ENCODE measurements around the gene UNC45A.
"Not testable (repeated sequence)": the region's sequence is repeated elsewhere in the genome, so short reads cannot be mapped to it uniquely, and the experiment has no call there.

The UNC45A gene, protein sequence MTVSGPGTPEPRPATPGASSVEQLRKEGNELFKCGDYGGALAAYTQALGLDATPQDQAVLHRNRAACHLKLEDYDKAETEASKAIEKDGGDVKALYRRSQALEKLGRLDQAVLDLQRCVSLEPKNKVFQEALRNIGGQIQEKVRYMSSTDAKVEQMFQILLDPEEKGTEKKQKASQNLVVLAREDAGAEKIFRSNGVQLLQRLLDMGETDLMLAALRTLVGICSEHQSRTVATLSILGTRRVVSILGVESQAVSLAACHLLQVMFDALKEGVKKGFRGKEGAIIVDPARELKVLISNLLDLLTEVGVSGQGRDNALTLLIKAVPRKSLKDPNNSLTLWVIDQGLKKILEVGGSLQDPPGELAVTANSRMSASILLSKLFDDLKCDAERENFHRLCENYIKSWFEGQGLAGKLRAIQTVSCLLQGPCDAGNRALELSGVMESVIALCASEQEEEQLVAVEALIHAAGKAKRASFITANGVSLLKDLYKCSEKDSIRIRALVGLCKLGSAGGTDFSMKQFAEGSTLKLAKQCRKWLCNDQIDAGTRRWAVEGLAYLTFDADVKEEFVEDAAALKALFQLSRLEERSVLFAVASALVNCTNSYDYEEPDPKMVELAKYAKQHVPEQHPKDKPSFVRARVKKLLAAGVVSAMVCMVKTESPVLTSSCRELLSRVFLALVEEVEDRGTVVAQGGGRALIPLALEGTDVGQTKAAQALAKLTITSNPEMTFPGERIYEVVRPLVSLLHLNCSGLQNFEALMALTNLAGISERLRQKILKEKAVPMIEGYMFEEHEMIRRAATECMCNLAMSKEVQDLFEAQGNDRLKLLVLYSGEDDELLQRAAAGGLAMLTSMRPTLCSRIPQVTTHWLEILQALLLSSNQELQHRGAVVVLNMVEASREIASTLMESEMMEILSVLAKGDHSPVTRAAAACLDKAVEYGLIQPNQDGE

DNA sequence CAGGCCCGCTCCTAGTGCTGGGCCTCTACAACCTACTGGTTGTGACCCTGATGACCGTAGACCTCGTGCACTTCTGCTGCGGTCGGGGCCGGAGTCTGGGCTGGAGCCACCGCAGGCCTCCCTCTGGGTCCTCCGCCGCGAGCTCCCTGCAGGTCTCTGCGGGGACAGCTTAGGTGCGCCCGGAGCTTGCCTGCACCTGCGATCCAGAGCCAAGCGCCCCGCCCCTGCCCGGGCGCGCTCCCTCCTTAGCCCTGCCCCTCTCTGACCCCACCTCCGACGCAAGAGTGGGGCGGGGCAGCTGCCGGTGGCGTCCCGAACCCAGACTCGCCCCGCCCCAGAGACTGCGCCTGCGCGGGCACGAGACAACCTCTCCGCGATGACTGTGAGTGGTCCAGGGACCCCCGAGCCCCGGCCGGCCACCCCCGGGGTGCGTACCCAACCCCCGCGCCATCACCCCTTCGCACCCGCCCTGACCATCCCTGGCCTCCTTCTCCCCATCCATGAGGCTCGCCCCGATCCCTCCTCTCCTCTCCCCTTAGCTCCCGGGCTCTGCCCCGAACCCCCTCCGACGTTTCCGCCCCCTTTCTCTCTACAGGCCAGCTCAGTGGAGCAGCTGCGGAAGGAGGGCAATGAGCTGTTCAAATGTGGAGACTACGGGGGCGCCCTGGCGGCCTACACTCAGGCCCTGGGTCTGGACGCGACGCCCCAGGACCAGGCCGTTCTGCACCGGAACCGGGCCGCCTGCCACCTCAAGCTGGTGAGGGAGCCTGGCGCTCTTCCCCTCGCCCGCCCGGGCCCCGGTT is at the start of gene UNC45A:
TSS of gene UNC45A (plus strand) at position 337 of the 803 bp plus-strand sequence. CDS start at position 377, 40 bp downstream.
- peak; percentile 98 for DNase-seq

DNA sequence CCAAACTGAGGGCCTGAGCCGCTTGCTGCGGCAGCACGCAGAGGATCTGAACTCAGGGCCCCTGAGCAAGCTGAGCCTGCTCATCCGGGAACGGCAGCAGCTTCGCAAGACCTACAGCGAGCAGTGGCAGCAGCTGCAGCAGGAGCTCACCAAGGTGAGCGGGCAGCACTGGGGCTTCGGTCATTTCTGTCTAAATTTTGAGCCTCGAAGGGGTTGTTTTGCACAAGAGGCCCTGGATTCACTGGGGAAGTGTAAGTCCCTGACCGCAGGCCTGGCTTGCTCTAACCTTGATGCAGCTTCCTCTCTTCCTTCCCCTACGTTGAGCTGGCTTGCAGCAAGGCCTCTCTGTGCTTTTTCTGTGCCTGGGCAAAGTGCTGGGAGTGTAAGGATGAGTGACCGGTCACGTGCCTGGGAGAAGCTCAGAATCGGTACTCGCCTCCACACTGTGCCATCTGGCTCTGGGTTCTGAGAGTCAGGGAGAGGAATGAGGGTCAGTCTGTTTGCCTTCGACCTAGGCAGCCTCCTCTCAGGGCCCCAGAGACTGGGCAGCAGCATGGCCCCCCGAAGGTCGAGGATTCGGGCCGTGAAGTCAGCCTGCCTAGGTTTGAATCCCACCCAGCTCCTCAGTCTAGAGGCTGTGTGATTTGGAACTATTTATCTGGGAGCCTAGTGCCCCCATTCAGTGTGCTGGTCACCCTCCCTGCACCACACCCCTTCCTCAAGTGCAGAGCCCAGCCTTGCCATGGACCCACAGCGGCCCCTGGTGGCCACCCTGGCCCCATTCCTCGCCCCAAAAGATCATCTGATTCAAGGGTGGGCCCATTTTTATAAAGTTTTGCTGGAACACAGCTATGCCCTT is 49.4 kb upstream of the UNC45A start:
- DNase-seq: peak; percentile 93

DNA sequence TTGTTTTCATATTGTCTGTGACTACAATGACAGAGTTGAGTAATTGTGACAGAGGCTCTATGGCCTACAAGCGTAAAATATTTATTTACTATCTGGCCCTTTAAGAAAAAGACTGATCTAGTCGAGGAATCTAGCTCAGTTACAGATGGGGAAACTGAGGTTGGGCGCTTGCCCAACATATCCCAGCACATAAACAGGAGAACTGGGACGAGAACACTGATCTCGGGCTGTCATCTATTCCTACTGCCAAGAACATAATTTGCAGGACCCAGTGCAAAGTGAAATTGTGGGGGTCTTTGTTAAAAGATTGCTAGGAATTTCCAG is 48.8 kb upstream of the UNC45A start:
- DNase-seq: no peak

DNA sequence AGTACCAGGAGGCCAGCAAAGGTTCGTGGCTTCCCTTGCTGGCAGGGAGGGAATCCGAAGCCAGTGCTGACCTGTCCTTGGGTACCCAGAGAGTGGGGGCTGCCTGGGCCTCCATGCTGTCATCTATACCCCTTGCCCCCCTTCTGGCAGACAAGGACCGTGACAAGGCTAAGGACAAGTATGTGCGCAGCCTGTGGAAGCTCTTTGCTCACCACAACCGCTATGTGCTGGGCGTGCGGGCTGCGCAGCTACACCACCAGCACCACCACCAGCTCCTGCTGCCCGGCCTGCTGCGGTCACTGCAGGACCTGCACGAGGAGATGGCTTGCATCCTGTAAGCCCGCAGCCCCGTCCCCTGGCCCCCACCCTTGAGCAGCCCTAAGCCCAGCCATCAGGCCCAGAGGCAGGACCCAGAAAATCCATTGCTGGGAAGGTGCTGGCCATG is 48.0 kb upstream of the UNC45A start:
- DNase-seq: no peak

DNA sequence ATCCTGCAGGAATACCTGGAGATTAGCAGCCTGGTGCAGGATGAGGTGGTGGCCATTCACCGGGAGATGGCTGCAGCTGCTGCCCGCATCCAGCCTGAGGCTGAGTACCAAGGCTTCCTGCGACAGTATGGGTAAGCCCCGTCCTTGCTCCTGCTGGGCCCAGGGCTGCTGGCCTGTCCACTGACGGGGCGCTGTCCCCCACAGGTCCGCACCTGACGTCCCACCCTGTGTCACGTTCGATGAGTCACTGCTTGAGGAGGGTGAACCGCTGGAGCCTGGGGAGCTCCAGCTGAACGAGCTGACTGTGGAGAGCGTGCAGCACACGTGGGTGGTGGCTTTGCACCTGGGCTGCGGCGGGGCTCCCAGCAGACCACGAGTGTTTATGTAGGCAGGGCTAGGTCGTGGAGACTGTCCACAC is 45.8 kb upstream of the UNC45A start:
- no peak for DNase-seq

DNA sequence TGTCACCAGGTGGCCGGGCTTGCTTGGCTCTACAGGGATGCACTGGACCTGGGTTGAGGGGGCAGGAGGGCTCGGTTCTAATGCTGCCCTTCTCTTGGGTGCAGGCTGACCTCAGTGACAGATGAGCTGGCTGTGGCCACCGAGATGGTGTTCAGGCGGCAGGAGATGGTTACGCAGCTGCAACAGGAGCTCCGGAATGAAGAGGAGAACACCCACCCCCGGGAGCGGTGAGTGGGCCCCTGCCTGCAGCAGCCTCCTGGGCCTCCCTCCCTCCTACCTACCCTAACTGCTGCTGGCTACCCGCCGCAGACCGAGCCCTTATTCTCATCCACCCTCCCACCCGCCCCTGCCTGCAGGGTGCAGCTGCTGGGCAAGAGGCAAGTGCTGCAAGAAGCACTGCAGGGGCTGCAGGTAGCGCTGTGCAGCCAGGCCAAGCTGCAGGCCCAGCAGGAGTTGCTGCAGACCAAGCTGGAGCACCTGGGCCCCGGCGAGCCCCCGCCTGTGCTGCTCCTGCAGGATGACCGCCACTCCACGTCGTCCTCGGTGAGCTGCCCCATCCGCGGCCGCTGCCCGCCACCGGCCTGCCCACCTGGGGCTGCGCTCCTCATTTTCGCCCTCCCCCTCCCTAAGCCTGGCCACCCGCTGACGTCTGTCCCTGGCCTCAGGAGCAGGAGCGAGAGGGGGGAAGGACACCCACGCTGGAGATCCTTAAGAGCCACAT is 45.2 kb upstream of the UNC45A start:
- DNase-seq: no peak

DNA sequence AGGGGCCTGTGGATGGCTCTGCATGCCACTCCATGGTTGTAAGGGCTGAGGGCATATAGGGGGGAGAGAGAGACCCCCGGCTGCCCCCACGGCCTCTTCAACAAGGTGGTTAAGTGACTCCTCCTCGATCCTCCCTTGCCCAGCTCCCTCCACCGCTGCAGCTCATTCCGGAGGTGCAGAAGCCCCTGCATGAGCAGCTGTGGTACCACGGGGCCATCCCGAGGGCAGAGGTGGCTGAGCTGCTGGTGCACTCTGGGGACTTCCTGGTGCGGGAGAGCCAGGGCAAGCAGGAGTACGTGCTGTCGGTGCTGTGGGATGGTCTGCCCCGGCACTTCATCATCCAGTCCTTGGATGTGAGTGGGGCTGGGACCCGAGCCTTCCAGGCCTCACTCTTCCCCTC is 44.2 kb upstream of the UNC45A start:
- DNase-seq: no peak

DNA sequence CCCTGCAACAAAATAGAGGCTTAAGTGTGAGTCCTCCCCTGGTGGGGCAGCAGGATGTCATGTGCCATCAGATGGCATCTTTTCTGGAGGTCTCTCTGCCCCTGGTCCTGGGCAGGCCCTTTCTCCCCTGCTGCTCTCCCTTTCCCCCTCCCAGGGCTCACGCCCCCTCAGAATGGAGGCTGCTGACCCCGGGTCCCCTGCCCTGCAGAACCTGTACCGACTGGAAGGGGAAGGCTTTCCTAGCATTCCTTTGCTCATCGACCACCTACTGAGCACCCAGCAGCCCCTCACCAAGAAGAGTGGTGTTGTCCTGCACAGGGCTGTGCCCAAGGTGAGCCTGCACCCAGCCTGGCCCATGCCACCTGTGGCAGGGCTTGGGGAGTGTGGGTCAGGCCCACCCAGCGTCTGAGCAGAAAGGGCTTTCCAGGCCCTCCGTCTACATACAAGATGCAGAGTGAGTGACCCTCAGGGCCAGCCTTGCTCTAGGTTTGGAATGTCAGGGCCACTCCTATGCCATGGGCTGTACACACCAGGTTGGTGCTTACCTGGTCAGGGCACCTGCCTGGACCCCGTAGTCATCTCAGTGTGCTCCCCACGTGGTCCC is 43.6 kb upstream of the UNC45A start:
- DNase-seq: no peak

DNA sequence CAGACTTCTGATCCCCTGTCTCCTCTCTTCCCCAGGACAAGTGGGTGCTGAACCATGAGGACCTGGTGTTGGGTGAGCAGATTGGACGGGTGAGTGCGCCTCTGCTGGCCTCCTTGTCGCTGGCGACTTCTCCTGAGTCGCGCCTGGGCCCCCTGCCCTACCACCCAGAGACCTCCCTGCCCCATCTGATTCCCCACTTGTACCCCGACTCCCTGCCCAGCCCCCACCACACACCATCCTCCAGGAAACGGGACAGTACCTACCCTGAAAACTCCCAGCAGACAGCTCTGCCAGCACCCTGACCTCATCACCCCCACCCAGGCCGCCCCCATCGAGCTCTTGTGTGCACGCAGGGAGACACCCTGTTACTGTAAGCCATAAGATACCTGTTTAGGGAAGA is 43.1 kb upstream of the UNC45A start:
- DNase-seq: no peak

DNA sequence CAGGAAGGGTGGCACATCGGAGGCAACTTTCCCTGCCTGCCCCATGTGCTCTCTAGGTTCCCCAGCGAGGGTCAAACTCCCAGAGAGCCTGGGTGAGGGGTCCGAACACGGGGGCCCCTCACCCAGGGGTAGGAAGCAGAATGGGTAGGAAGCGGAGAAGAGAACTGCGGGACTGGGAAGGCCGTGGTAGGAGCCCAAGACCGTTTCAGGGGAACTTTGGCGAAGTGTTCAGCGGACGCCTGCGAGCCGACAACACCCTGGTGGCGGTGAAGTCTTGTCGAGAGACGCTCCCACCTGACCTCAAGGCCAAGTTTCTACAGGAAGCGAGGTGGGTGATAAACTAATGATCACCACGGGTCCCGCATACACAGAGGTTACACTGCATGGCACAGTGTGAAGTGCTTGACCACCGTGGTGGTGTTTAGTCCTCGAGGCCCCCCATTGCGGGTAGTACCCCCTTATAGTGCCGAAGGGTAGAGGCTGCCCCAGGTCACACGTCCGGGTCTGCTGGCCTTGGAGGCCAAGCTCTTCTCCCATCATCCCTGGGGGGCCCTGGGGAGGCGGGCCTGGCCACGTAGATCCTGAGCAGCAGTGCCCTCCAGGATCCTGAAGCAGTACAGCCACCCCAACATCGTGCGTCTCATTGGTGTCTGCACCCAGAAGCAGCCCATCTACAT is 42.4 kb upstream of the UNC45A start:
- no peak for DNase-seq

DNA sequence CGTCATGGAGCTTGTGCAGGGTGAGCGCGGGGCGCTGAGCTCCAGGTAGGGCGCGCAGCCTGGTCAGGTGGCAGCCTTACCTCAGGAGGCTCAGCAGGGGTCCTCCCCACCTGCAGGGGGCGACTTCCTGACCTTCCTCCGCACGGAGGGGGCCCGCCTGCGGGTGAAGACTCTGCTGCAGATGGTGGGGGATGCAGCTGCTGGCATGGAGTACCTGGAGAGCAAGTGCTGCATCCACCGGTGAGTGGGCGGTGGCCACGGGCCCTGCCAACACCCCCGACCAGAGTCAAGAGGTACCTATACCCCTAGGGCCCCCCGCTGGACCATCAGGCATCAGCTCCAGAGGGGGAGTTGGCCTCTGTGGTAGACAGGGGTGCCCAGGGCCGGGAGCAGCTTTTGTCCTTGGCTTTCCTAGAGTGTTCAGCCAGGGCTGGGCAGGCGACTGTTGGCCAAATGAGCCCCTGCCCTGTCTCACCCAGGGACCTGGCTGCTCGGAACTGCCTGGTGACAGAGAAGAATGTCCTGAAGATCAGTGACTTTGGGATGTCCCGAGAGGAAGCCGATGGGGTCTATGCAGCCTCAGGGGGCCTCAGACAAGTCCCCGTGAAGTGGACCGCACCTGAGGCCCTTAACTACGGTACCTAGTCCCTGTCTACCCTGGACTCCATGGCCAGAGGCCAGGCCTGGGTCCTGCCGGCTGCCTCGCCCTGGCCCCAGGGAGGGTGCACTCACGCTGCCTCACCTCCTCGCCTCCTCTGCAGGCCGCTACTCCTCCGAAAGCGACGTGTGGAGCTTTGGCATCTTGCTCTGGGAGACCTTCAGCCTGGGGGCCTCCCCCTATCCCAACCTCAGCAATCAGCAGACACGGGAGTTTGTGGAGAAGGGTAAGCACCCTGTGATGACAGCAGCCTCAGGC is 41.7 kb upstream of the UNC45A start:
- no peak for DNase-seq

DNA sequence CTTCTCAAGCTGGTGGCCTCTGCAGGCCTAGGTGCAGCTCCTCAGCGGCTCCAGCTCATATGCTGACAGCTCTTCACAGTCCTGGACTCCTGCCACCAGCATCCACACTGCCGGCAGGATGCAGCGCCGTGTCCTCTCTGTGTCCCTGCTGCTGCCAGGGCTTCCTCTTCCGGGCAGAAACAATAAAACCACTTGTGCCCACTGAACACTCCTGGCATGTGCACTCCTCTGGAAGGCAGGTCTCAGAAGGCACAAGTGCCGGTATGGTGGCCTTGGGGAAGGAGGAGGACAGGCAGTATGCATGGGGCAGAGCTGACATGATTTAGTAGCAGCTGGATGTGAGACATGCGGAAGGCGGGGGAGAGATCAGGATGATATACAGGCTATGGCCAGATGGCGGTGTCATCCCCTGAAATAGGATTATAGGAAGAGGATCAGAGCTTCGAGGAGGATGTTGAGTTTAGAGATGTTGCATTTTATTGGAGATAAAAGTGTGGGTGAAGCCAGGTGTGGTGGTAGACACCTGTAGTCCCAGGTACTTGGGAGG is 39.4 kb upstream of the UNC45A start:
- DNase-seq: no peak

DNA sequence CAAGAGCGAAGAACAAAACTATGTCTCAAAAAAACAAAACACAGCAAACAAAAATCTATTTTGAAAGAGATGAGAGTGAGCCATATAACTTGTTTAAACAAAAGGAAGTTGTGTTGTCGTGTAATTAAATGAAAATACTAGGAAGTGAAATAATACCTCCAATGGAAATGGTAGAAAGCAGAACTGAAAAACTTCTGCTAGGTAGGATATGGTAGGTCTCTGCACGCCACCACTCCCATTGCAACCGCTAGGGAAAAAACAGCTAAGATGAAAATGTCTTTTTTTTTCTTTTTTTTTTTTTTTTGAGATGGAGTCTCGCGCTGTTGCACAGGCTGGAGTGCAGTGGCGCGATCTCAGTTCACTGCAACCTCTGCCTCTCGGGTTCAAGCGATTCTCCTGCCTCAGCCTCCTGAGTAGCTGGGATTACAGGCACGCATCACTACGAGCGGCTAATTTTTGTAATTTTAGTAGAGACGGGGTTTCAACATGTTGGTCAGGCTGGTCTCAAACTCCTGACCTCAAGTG is 37.9 kb upstream of the UNC45A start:
- DNase-seq: not testable (repeated sequence)

DNA sequence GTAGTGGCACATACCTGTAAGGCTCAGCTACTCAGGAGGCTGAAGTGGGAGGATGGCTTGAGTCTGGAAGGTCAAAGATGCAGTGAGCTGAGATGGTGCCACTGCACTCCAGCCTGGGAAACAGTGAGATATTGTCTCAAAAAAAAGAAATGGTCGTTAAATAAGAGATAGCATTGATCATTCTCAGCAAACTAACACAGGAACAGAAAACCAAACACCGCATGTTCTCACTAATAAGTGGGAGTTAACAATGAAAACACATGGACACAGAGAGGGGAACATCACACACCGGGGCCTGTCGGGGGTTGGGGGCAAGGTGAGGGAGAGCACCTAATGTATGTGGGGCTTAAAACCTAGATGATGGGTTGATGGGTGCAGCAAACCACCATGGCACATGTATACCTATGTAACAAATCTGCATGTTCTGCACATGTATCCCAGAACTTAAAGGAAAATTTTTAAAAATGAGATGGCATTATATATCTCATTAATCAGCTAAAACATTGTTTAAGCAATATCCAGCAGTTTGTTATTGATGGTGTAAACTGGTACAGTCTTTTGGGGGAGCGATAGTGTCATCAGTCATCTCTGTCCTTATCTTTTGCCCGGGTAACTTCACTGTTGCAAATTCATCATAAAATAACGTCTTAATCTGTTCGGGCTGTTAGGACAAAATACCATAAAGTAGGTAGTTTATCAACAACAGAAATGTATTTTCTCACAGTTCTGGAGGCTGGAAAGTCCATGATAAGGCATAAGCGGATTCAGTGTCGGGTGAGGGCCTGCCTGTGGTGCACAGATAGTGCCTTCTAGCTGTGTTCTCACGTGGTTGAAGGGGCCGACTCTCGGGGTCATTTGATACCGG is 33.7 kb upstream of the UNC45A start:
- DNase-seq: no peak

DNA sequence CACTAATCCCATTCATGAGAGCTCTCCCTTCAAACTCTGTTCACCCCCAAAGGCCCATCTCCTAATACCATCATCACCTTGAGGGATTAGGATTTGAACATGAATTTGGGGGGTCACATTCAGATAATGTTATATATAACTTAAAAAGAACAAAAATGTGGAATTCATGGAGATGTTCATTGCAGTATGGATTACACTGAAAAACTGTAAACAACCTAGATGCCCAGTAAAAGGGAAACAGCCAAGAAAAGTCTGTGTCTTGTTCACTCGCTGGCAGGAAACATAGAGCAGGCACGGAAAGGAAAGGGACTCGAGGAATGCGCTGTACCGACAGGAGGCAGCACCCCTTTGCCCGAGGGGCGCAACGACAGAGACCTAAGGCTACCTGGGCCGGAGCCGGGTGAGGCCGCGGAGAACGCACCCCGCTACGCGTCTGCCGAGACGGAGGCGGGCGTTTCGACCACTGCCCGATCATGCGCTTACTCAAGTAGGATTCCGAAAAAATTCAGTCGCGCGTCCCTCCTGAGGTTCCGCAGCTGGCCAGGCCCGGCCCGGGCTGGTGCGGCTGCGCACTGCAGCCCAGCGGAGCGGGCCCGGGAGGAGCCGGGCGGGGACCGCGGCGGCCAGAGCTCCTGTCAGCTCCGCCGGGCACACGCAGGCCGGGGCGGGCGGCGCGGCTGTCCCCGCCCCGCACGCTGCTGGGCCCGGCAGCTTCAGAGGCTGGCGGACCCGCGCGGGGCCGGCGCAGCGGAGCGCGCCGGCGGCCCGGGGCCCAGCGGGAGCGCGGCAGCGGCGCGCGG is 32.8 kb upstream of the UNC45A start:
- DNase-seq: peak; percentile 90

DNA sequence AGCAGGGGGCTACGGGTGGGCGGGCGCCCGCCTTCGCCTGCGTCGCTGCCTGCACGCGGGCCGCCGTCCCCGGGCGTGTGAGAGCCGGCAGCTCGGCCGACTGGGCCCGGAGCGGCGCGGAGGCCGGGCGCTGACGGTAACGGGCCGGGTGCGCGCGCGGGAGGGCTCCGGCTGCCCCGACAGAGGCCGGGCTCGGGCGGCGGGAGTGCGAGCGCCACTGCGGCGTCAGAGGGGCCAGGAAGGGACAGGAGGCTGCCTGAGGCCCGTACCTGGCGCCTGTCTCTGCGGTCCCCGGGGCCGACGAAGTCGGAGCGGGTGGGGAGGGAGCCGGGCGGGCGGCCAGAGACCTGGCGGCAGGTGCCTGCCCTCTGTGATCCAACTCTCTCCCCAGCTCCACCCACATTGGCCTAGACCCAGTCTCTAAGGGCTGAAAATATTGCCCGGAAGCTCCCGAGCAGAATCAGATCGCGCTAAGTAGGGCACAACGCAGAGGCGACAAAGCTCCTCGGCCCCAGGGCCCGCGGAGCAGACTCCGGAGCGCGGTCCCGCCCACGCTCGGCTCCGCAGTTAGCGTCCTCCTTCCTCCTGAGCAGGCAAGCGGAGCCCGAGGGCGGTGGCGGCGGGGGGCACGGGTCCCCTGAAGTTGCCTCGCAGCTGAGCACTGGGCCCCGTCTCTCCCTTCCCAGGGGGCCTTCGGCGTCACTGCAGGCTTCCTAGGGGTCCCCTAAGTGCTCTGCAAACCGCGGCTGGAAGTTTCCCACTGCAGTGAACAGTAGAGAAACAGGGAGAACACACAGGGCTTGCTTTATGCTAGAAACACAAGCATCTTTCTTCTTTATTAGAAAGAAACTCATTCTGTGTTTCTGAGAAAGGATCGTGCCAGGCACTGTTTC is 32.0 kb upstream of the UNC45A start, which contains the start of gene MAN2A2:
TSS of gene MAN2A2 (plus strand) at position 463 of the 893 bp plus-strand sequence. CDS start 906 bp downstream, outside the sequence.
- peak; percentile 92 for DNase-seq
